ENCODE data around the gene CACFD1.

- TF ChIP-seq CTCF (conservative IDR thresholded peaks at IDR 0.05 in 1 of 2, IDR thresholded peaks at IDR 0.05 in 1 of 2; ENCODE audit: extremely low read depth in 1 of 2, insufficient read depth in 1 of 2, low read depth in 1 of 2, low read length in 2 of 2) (no peak), EZH2 (IDR thresholded peaks at IDR 0.05; ENCODE audit: borderline replicate concordance, low read length) (no peak)
Observed at GRCh38 chr9:133415170-133415569, 44.6 kb upstream of the CACFD1 start.

All from mammary epithelial cell (primary cell).